Activated B cell treated with CpG ODN at 0.5 μM for 24 hours (primary cell): Measurements from ENCODE around the gene EPB41L2. TPM values are rescaled to one million over a fixed set of nuclear protein-coding genes. Genes with fewer than 3 reads are reported as not detected.

Source experiments
- ATAC-seq: fragments of 200-7000 bp; cut with Tn5 transposase; one replicate; pipeline ENCODE4 v1.10.0; 2021; ENCODE audit warnings: low read depth, mild to moderate bottlenecking, moderate library complexity
- CTCF ChIA-PET: fragments of 350-600 bp; sonication (Branson Sonifier 250); formaldehyde crosslinking; loops from one replicate; lab custom pipeline; 2021; ENCODE audit warnings: antibody characterized with exemption; lab: Charles Lee
- POLR2A ChIA-PET: fragments of 350-600 bp; sonication (Branson Sonifier 250); formaldehyde crosslinking; loops from one replicate; lab custom pipeline; 2021; ENCODE audit warnings: antibody characterized with exemption; lab: Charles Lee
- DNase-seq: peaks from one replicate; pipeline ENCODE4 v3.0.0; 2022
- H3K27ac Mint-ChIP-seq: one replicate; pipeline ENCODE4 v1.8.0; 2020; ENCODE audit warnings: mixed read lengths
- H3K27me3 Mint-ChIP-seq: one replicate; pipeline ENCODE4 v1.8.0; 2021; ENCODE audit warnings: mixed read lengths
- H3K36me3 Mint-ChIP-seq: one replicate; pipeline ENCODE4 v1.8.0; 2021; ENCODE audit warnings: low read depth, mixed read lengths
- H3K4me1 Mint-ChIP-seq: one replicate; pipeline ENCODE4 v1.8.0; 2021; ENCODE audit warnings: mixed read lengths
- H3K4me3 Mint-ChIP-seq: one replicate; pipeline ENCODE4 v1.8.0; 2020; ENCODE audit warnings: mild to moderate bottlenecking, mixed read lengths
- H3K9me3 Mint-ChIP-seq: one replicate; pipeline ENCODE4 v1.8.0; 2020; ENCODE audit warnings: mixed read lengths
- CTCF ChIP-seq: fragments of 200-600 bp; IDR thresholded peaks from one replicate; pipeline ENCODE4 v1.8.0; 2022; ENCODE audit warnings: antibody characterized with exemption, mild to moderate bottlenecking
- intact Hi-C: fragments of 100-400 bp; cut with micrococcal nuclease; formaldehyde crosslinking; loops from one replicate; pipeline ENCODE4 v1.15.1; 2024
- total RNA-seq: library from RNA; stranded (reverse); gene quantifications from 2 replicates; pipeline ENCODE4 v1.2.3, GENCODE V29; 2022

The EPB41L2 gene
- total RNA-seq, 1 donor from 2014 or later, result 62.8 TPM

- H3K27me3 Mint-ChIP-seq, result no peaks in the 10 kb centered on the region
- ChIA-PET CTCF (no interaction called here), POLR2A (no interaction called here)
- H3K9me3 Mint-ChIP-seq, result peaks cover 3% of the 10 kb centered on the region
- no peak overlapping the region for H3K27ac Mint-ChIP-seq
- intact Hi-C loops, result loop anchor here (10.0 kb wide), 1 partner anchor 49 kb away; no protein-coding TSS in a partner anchor
- H3K36me3 Mint-ChIP-seq, result peaks cover 39% of the 10 kb centered on the region
- DNase-seq, result no peak
- ATAC-seq, result no peak
- H3K4me3 Mint-ChIP-seq, result no peak overlapping the region
- peaks cover 5% of the 10 kb centered on the region for H3K4me1 Mint-ChIP-seq
- TF ChIP-seq CTCF, result no peak
Measured at GRCh38 chr6:130955755-130956154, 107.3 kb downstream of the EPB41L2 start.

GRCh38 chr6:130949553-130949952, 113.5 kb downstream of the EPB41L2 start:
- DNase-seq, result no peak
- ATAC-seq, result no peak
- CTCF ChIA-PET, result no interaction called here
- no peak overlapping the region for H3K27ac Mint-ChIP-seq
- POLR2A ChIA-PET, result interaction anchor here (0.7 kb wide), 1 partner anchor 195 kb away, joined by 9 read pairs; no protein-coding TSS in a partner anchor
- H3K27me3 Mint-ChIP-seq, result no peaks in the 10 kb centered on the region
- TF ChIP-seq CTCF, result no peak
- H3K36me3 Mint-ChIP-seq, result peaks cover 25% of the 10 kb centered on the region
- H3K4me1 Mint-ChIP-seq, result peaks cover 19% of the 10 kb centered on the region
- no peak overlapping the region for H3K4me3 Mint-ChIP-seq
- peaks cover 3% of the 10 kb centered on the region for H3K9me3 Mint-ChIP-seq
- intact Hi-C loops, result no loop called here

GRCh38 chr6:130947464-130947863, 115.6 kb downstream of the EPB41L2 start:
- H3K4me3 Mint-ChIP-seq, result no peak overlapping the region
- intact Hi-C loops, result loop anchor here (2.0 kb wide), 1 partner anchor 21 kb away; no protein-coding TSS in a partner anchor
- no peak overlapping the region for H3K27ac Mint-ChIP-seq
- no peak for TF ChIP-seq CTCF
- no peaks in the 10 kb centered on the region for H3K27me3 Mint-ChIP-seq
- no peak for DNase-seq
- no peak for ATAC-seq
- H3K36me3 Mint-ChIP-seq, result peaks cover 21% of the 10 kb centered on the region
- ChIA-PET CTCF (no interaction called here), POLR2A (no interaction called here)
- H3K4me1 Mint-ChIP-seq, result peaks cover 19% of the 10 kb centered on the region
- peaks cover 3% of the 10 kb centered on the region for H3K9me3 Mint-ChIP-seq

GRCh38 chr6:130946076-130946475, 117.0 kb downstream of the EPB41L2 start:
- intact Hi-C loops, result loop anchor here (2.0 kb wide), 1 partner anchor 23 kb away; no protein-coding TSS in a partner anchor
- peaks cover 17% of the 10 kb centered on the region for H3K36me3 Mint-ChIP-seq
- no peak for ATAC-seq
- no peak overlapping the region for H3K27ac Mint-ChIP-seq
- no peaks in the 10 kb centered on the region for H3K9me3 Mint-ChIP-seq
- no peak for DNase-seq
- H3K4me1 Mint-ChIP-seq, result peaks cover 19% of the 10 kb centered on the region
- ChIA-PET CTCF (no interaction called here), POLR2A (no interaction called here)
- no peak overlapping the region for H3K4me3 Mint-ChIP-seq
- no peaks in the 10 kb centered on the region for H3K27me3 Mint-ChIP-seq
- TF ChIP-seq CTCF, result no peak

GRCh38 chr6:130945401-130945919, 117.6 kb downstream of the EPB41L2 start:
- no peak for ATAC-seq
- H3K27ac Mint-ChIP-seq, result no peak overlapping the region
- H3K36me3 Mint-ChIP-seq, result peaks cover 15% of the 10 kb centered on the region
- intact Hi-C loops, result no loop called here
- no peak overlapping the region for H3K4me3 Mint-ChIP-seq
- CTCF ChIA-PET, result no interaction called here
- H3K9me3 Mint-ChIP-seq, result no peaks in the 10 kb centered on the region
- DNase-seq, result no peak
- no peaks in the 10 kb centered on the region for H3K27me3 Mint-ChIP-seq
- peaks cover 19% of the 10 kb centered on the region for H3K4me1 Mint-ChIP-seq
- TF ChIP-seq CTCF, result no peak
- POLR2A ChIA-PET, result no interaction called here
